Activated effector memory CD4-positive, alpha-beta T cell treated with Interleukin-2 at 50 U/mL for 16 hours (primary cell): ENCODE results near the gene ITGAV.

Experiments used
- DNase-seq: peaks from one replicate; pipeline ENCODE4 v3.0.0-alpha.2; 2020

Gene ITGAV

DNA sequence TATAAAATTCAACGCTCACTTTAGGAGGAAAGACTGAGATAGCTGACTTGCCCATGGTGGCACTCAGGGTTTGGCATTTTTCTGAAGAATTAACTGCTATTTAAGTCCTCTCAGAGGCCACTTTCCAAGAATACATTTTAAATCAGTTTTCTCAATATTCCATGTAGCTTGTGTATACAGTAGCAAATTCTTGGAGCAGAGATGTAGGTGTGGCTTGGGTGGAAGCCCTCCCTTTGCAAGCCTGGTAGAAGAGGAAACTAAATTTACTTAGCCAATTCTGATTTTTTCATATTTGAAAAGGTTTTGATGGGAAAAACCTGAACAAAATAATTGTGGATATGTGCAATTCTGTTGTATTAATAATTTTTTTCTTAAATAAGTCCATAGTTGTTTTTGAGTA, 14.0 kb upstream of the ITGAV start:
- no peak for DNase-seq

DNA sequence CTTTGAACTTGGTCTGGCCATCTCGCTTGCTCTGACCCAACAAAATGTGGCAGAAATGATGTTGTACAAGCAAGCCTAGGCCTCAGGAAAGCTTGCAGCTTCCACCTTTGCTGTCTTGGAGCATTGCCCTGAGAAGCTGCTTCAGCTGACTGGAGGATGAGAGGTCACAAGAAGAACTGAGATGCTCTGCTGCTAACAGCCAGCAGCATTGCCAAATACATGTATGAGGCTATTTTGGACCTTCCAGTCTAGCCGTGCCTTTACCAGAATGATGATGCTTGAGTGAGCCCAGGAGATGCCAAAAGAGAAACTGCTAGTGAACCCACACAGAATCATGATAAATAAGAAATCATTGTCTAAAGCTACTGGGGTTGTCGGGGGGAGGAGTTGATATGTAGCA, 13.2 kb upstream of the ITGAV start:
- DNase-seq: no peak

DNA sequence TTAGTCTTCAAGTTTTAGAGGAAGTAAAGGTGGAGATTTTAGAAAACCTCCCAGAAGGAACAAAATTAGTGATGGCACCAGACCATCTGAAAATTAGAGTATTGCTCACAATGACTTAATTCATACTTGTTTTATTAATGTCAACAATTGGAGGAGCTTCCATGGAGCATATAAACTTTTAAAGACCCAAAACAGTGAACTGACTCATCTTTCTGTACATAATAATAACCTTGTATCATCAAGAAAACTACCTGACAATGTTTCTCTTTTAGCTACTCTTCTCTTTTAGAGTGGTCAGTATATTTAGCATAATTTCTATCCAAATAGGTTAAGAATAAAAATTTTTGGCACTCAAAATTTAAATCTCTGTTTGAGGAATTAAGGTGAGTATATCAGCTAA, 7.2 kb upstream of the ITGAV start:
- no peak for DNase-seq

DNA sequence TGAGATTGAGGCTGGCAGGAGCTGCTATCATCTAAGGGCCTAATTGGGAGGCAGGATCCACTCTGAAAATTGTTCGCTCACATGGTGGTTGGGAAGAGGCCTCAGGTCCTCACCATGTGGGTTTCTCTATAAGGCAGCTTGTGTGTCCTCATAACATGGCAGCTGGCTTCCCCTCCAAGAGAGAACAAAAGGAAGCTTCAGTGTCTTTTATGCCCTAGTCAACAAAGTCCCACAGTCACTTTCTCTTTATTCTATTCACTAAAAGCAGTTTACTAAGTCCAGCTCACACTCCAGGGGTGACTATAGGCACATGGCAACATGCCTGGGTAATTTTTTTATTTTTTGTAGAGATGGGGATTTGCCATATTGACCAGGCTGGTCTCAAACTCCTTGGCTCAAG, 5.8 kb upstream of the ITGAV start:
- no peak for DNase-seq

DNA sequence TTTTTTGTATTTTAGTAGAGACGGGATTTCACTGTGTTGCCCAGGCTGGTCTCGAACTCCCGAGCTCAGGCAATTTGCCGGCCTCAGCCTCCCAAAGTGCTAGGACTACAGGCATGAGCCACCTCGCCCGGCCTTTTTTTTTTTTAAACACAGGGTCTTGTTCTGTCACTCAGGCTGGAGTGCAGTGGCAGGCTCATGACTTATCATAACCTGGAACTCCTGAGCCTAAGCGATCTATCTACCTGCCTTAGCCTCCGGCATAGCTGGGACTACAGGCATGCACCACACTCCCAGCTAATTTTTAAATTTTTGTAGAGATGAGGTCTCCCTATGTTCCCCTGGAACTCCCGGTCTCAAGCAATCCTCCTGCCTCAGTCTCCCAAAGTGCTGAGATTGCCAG, 1.4 kb upstream of the ITGAV start:
- no peak for DNase-seq

DNA sequence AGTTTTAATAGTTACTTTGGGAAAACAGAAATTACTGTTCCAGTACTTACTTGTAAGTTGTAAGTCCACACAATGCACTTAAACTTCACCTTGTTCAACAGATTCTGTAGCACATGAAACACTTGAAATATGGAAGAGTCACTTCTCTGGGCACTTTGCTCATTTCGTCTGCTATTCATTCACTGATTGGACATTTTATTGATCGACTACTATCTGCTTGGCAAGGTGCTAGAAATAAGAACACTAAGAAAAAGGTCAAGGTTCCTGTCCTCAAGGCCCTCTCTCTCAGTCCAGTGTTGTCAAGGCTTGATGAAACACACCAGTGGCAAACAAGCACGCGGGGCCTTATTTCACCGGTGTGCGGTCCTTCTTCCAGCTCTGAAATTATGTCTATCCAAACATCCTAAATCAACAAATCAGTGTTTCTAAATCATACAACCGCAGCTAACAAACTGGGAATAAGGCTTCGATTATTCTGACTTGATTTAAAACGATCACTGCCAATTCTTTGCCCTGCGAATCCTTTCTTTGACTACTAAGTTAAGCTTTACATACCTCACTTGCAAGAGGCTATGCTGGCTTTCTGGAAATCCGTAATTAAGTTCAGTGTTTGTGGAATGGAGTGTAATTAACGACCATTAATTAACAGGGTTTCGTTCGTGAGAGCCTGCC, 780 bp upstream of the ITGAV start:
- DNase-seq: no peak

GRCh38 chr2:186590350-186590758, 498 bp downstream of the ITGAV start:
- DNase-seq: no peak

- no peak for DNase-seq
Measured at GRCh38 chr2:186590759-186591505, 1.1 kb downstream of the ITGAV start.

- DNase-seq: no peak
Measured at GRCh38 chr2:186591506-186591890, 1.6 kb downstream of the ITGAV start.

GRCh38 chr2:186592137-186592875, 2.5 kb downstream of the ITGAV start:
- no peak for DNase-seq

- DNase-seq: no peak
Measured at GRCh38 chr2:186593523-186593922, 3.7 kb downstream of the ITGAV start.

GRCh38 chr2:186594001-186594722, 4.3 kb downstream of the ITGAV start:
- DNase-seq: no peak

GRCh38 chr2:186595219-186595618, 5.4 kb downstream of the ITGAV start:
- DNase-seq: no peak

- no peak for DNase-seq
Measured at GRCh38 chr2:186599186-186599778, 9.4 kb downstream of the ITGAV start.

GRCh38 chr2:186603286-186603685, 13.4 kb downstream of the ITGAV start:
- no peak for DNase-seq

GRCh38 chr2:186605041-186605440, 15.2 kb downstream of the ITGAV start:
- no peak for DNase-seq

DNA sequence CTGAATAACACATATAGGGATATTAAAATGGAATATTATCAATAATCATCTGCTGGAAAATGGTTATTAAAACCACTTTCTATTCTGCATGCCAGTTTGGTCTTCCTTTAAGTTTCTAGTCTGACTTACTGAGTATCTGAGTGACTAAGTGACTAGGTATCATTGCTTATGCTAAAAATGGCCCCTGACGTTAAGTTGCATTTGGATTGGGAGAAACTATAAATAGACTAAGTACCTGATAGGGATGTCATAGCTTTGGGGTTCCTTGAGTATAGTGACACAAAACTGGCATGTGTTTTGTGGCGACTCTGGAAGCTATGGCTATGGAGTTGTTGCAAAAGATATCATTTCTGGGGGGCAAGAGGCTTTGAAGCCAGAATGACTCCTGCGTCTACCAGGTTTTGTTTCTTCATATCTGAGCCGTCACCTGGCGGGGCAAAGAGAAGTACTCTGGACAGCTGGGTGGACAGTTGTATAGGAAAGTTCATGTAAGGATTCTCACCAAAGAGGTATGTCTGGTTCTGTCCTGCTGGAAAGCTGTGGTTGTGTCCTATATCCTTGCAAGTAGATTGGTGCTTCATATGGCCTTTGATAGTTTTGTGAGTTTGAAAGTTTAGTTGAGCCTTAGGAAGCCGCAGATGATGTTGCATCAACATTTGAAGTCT, 17.9 kb downstream of the ITGAV start:
- DNase-seq: no peak

GRCh38 chr2:186610785-186611184, 20.9 kb downstream of the ITGAV start:
- DNase-seq: no peak

- DNase-seq: no peak
Measured at GRCh38 chr2:186611526-186611925, 21.7 kb downstream of the ITGAV start.

DNA sequence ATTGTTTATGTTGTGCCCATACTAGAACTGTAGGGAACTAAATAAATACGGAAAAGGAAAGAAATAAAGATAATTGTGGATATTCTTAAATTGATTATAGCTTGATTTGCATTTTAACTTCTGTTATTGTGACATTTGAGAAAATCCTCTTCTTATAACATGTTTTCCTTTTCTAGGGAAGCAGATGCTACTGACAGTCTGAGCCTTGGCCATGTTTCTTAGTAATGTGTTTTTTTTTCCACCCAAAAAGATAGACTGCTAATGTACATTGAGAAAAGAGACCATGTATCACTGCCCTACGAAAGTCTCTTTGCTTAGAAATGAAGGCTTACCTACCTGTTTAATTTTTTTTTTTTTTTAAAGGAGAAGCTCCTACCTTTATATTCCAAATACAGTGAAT, 22.2 kb downstream of the ITGAV start:
- no peak for DNase-seq

DNA sequence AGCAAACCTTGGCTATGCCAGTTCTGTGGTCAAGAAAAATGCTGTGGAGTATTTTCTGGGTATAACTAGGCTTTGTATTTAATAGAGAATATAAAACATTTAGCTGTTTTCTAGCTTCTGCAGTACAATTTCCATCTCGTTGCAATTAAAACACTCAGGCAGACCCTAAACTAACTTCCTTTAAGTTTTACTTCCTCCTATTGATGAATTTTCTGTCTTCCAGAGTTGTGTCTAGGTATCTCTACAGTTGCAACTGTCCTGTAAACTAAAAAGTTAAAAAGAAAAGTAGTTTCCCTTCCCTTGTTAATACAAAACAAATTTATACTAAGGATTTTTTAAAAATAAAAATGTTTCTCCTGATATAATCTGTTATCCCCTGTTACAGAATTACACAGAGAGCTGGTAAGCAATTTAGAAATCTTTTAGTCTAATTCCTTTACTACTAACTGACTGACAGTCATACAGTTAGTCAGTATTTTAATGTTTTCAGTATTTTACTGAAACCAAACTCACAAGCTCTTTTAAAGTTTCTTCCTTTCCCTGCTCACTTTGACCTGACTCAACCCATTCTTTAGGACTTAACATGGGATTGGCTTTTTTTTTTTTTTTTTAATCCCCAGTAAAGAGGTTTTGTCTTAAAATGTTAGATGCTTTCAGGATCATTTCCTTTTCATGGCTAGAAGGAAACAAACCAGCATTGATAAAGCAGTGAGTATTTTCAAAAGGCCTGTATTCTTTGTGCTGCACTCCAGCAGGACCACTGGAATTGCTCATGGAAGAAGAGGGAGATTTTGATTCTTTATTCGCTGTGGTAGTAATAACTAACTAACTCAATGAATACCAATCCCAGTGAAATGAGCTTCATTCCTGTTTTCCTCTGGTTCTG, 22.9 kb downstream of the ITGAV start:
- DNase-seq: no peak
